HUDEP-2 (cell line): ENCODE measurements around the gene SMG6.

Experiments used
- DNase-seq, 76 experiments: peaks; one replicate each; lab custom pipeline; 2025; ENCODE audit not compliant: unreplicated experiment in 76 of 76; lab: John Stamatoyannopoulos, UW

Gene SMG6

DNA sequence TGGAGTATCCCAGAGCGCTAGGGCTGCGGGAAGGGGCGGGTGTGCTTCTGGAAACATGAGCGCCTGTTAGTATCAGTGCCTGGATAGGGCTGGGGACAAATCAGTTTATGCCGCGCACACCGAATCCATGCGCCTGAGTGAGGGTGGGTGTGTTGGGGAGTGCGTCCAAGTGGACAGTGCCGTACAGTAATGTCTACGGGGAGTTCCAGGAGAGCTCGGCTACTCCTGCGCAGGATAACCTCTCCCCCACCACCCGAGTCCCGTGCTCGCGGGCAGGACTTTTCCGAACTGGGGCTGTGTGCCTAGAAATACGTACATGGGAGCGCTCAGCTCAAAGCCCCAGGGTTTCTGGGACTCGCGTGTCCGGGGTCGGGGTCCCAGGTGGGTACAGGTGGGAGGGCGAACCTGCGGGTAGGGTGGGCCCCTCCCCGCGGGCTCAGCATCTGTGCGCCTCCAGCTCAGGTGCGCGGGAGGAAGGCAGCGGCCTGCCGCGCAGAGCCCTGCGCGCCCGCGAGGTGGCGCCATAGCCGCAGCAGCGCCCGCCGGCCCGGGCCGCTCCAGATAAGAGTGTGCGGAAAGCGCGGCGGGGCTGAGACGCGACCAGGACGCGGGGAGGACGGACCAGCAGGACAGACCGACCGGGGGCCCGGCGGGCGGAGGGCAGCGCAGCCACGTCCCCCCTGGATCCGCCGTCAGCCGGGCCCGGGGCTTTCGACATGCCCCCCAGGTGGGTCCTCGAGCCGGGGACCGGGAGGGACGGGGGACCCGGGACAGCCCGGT is 248.9 kb downstream of the SMG6 start, which contains the start of gene HIC1:
Gene HIC1, plus strand, starts transcription at position 592 of the 780 bp plus-strand sequence. CDS start 1,588 bp downstream, outside the sequence.
- DNase-seq, result peak in 61 of 76 experiments; percentile 9 to 76 (median 48)

GRCh38 chr17:2054262-2054511 is 249.4 kb downstream of the SMG6 start:
- DNase-seq, result no peak

DNA sequence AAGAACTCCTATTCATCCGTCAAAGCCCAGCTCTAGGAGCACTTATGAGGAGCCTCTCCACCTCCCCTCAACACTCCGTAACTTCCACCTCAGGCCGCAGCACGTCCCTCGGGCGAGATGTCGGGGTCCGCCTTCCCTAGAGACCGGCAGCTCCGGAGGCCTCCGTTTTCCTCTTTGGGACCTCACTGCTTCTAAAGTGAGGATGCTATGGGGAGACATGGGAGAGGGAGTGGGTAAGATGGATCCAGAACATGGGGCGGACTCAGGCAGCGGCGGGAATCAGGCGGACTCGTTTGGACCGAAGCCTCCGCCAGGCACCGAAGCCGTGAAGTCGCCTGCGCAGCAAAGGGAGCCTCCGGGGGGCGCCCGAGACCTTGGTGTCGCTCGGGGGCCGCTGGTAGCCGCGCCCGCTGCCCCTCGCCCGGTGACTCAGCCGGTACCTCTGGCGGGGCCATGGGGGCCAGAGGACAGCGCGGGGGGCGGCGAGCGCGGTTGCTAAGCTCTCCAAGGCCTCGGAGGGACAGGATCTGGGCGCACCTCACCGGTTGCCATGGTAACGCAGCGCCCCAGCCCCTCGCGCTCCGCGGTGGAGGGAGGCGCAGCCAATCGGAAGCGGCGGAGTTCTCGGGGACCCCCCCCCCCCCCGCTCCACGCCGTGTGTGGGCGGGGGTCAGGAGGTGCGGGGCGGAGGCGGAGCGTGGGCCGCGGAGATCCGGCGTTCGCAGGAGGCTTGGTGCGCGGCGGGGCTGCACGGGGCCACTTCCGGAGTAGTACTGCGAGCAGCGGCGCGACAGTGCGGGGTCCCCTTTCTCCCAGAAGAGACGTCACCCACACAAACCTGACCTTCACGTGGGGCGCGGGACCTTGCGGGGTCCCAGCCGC is 250.0 kb downstream of the SMG6 start:
- DNase-seq, result peak in 54 of 76 experiments; percentile 11 to 72 (median 45)

- peak in 1 of 76 experiments; percentile 19 for DNase-seq
Measured at GRCh38 chr17:2051933-2052559, 251.5 kb downstream of the SMG6 start.

GRCh38 chr17:2051061-2051932 is 252.3 kb downstream of the SMG6 start:
- no peak for DNase-seq

- DNase-seq, result peak in 60 of 76 experiments; percentile 22 to 75 (median 58)
Measured at GRCh38 chr17:2050300-2051060, 253.1 kb downstream of the SMG6 start.

DNA sequence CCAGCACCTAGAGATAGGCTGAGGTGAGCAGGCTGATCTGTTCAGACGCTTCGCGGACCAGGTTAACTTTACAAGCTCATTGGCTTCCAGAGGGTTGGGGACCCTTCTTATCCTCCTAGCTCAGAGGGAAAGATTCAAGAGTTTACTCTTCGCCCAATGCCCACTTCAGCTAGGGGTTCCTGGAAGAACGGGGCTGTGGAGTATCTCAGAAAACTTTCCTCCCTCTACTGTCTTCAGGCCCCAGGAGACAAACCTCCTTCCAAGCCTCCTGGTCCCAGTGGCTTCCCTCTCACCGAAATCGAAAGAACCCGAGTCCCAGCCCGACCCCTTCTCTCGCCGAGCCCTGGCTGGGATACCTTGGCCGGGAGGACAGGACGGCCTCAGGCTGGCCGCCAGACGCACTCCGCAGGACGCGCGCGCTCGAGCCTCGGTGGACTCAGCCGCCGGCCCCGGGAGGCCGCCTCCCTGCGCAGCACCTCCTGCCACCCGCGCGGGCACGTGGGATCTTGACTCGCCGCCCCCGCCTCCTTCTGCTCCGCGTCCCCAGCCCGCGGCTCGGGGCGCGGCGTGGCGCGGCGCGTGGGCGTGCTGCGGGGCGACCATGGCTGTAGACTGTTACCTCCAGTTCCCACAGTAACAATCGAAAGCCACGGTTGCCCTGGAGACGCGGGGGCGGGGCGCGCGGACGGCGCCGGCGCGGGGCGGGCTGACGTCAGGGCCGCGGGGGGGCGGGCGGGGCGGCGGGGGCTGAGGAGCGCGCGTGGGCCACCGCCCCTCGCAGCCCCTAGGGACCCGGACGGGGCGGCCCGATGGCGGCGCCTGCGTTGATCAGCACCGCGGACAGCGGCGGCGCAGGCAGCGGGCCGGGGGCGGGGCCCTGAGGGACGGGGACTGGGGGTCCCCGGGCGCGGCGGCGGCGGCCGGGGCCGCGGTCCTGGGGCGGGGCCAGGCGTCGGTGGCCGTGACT is 254.0 kb downstream of the SMG6 start:
- peak in 71 of 76 experiments; percentile 30 to 90 (median 76) for DNase-seq

DNA sequence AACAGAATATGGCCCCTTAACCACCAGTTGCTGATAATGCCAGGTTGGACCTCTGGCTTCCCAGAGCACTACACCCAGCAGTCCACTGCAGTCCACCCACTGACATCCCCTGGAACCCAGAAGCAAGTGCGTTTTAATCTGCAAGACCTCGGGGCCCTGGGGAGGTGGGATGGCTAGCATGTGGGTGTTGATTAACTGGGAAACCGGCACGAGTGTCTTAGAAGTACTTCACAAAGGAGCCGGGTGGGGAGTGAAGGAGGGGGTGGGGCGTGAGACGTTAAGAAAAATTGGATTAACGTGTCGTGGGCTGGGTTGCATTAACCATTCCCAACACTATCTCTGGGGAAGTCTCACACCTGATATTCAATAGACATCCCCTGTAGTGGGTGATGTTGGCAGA is 254.8 kb downstream of the SMG6 start:
- peak in 1 of 76 experiments; percentile 27 for DNase-seq

GRCh38 chr17:2047590-2047989 is 256.0 kb downstream of the SMG6 start:
- DNase-seq, result no peak

GRCh38 chr17:2044263-2044894 is 259.2 kb downstream of the SMG6 start:
- no peak for DNase-seq

- no peak for DNase-seq
Measured at GRCh38 chr17:2043785-2044184, 259.8 kb downstream of the SMG6 start.

DNA sequence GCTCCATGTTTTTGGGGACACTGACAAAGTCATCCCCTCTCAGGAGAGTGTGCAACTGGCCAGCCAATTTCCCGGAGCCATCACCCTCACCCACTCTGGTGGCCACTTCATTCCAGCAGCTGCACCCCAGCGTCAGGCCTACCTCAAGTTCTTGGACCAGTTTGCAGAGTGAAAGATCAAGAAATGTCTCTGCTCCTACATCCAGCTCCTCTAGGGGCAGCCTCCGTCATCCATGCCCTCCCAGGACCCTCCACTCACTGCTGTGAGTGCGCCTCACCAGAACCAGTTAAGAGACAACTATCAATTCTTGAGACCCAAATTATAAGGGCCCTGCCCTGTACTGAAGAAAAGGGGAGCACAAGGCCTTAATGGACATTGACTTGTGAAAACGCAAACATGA is 260.7 kb downstream of the SMG6 start:
- DNase-seq, result no peak

- DNase-seq, result peak in 1 of 76 experiments; percentile 15
Measured at GRCh38 chr17:2042390-2042847, 261.2 kb downstream of the SMG6 start.

- peak in 74 of 76 experiments; percentile 48 to 97 (median 93) for DNase-seq
Measured at GRCh38 chr17:2041561-2042389, 261.8 kb downstream of the SMG6 start, which contains the start of gene OVCA2. TSS of gene OVCA2 (plus strand) at chr17:2042022. CDS start at chr17:2042048, 26 bp downstream.

- DNase-seq, result peak in 1 of 76 experiments; percentile 53
Measured at GRCh38 chr17:2040942-2041560, 262.5 kb downstream of the SMG6 start.

- DNase-seq, result no peak
Measured at GRCh38 chr17:2040219-2040827, 263.3 kb downstream of the SMG6 start.
